Activated B cell treated with CpG ODN at 0.5 μM for 24 hours (primary cell): ENCODE data around the gene TBK1. TPM values are rescaled to one million over a fixed set of nuclear protein-coding genes. Genes with fewer than 3 reads are reported as not detected.
"Not testable (repeated sequence)": the region's sequence is repeated elsewhere in the genome, so short reads cannot be mapped to it uniquely, and the experiment has no call there.

Experiments
- ATAC-seq: fragments of 200-7000 bp; cut with Tn5 transposase; one replicate; pipeline ENCODE4 v1.10.0; 2021; ENCODE audit warnings: low read depth, mild to moderate bottlenecking, moderate library complexity
- CTCF ChIA-PET: fragments of 350-600 bp; sonication (Branson Sonifier 250); formaldehyde crosslinking; loops from one replicate; lab custom pipeline; 2021; ENCODE audit warnings: antibody characterized with exemption; lab: Charles Lee
- POLR2A ChIA-PET: fragments of 350-600 bp; sonication (Branson Sonifier 250); formaldehyde crosslinking; loops from one replicate; lab custom pipeline; 2021; ENCODE audit warnings: antibody characterized with exemption; lab: Charles Lee
- DNase-seq: peaks from one replicate; pipeline ENCODE4 v3.0.0; 2022
- H3K27ac Mint-ChIP-seq: one replicate; pipeline ENCODE4 v1.8.0; 2020; ENCODE audit warnings: mixed read lengths
- H3K27me3 Mint-ChIP-seq: one replicate; pipeline ENCODE4 v1.8.0; 2021; ENCODE audit warnings: mixed read lengths
- H3K36me3 Mint-ChIP-seq: one replicate; pipeline ENCODE4 v1.8.0; 2021; ENCODE audit warnings: low read depth, mixed read lengths
- H3K4me1 Mint-ChIP-seq: one replicate; pipeline ENCODE4 v1.8.0; 2021; ENCODE audit warnings: mixed read lengths
- H3K4me3 Mint-ChIP-seq: one replicate; pipeline ENCODE4 v1.8.0; 2020; ENCODE audit warnings: mild to moderate bottlenecking, mixed read lengths
- H3K9me3 Mint-ChIP-seq: one replicate; pipeline ENCODE4 v1.8.0; 2020; ENCODE audit warnings: mixed read lengths
- CTCF ChIP-seq: fragments of 200-600 bp; IDR thresholded peaks from one replicate; pipeline ENCODE4 v1.8.0; 2022; ENCODE audit warnings: antibody characterized with exemption, mild to moderate bottlenecking
- intact Hi-C: fragments of 100-400 bp; cut with micrococcal nuclease; formaldehyde crosslinking; loops from one replicate; pipeline ENCODE4 v1.15.1; 2024
- total RNA-seq: library from RNA; stranded (reverse); gene quantifications from 2 replicates; pipeline ENCODE4 v1.2.3, GENCODE V29; 2022

TBK1 gene
- total RNA-seq, 1 donor from 2014 or later, result 37.4 TPM

- no peaks in the 10 kb centered on the region for H3K4me1 Mint-ChIP-seq
- peaks cover 3% of the 10 kb centered on the region for H3K27me3 Mint-ChIP-seq
- ATAC-seq, result no peak
- H3K27ac Mint-ChIP-seq, result no peak overlapping the region
- H3K36me3 Mint-ChIP-seq, result no peaks in the 10 kb centered on the region
- CTCF ChIA-PET, result no interaction called here
- TF ChIP-seq CTCF, result no peak
- H3K4me3 Mint-ChIP-seq, result no peak overlapping the region
- DNase-seq, result no peak
- no peaks in the 10 kb centered on the region for H3K9me3 Mint-ChIP-seq
- intact Hi-C loops, result no loop called here
- POLR2A ChIA-PET, result no interaction called here
These were observed 58.7 kb downstream of the TBK1 start for GRCh38 chr12:64510667-64511066.

- Mint-ChIP-seq H3K27ac (no peak overlapping the region), H3K4me3 (no peak overlapping the region), H3K36me3 (no peaks in the 10 kb centered on the region), H3K4me1 (no peaks in the 10 kb centered on the region), H3K27me3 (peaks cover 3% of the 10 kb centered on the region), H3K9me3 (no peaks in the 10 kb centered on the region)
- intact Hi-C loops, result no loop called here
- DNase-seq (no peak), ATAC-seq (no peak)
- ChIA-PET POLR2A (no interaction called here), CTCF (no interaction called here)
- TF ChIP-seq CTCF, result no peak
These were observed 66.5 kb downstream of the TBK1 start for GRCh38 chr12:64518396-64518795.

- no peak overlapping the region for H3K27ac Mint-ChIP-seq
- ChIA-PET CTCF (no interaction called here), POLR2A (no interaction called here)
- ATAC-seq (no peak), DNase-seq (no peak)
- no peaks in the 10 kb centered on the region for H3K36me3 Mint-ChIP-seq
- no peak overlapping the region for H3K4me3 Mint-ChIP-seq
- no peaks in the 10 kb centered on the region for H3K9me3 Mint-ChIP-seq
- no peaks in the 10 kb centered on the region for H3K27me3 Mint-ChIP-seq
- no peaks in the 10 kb centered on the region for H3K4me1 Mint-ChIP-seq
- intact Hi-C loops, result no loop called here
- TF ChIP-seq CTCF, result no peak
These were observed 69.9 kb downstream of the TBK1 start for GRCh38 chr12:64521833-64522232.

- Mint-ChIP-seq H3K4me3 (no peak overlapping the region), H3K4me1 (no peaks in the 10 kb centered on the region), H3K27ac (no peak overlapping the region), H3K27me3 (no peaks in the 10 kb centered on the region), H3K9me3 (no peaks in the 10 kb centered on the region), H3K36me3 (no peaks in the 10 kb centered on the region)
- POLR2A ChIA-PET, result no interaction called here
- TF ChIP-seq CTCF, result no peak
- ATAC-seq (no peak), DNase-seq (no peak)
- intact Hi-C loops, result no loop called here
- CTCF ChIA-PET, result no interaction called here
These were observed 70.4 kb downstream of the TBK1 start for GRCh38 chr12:64522316-64522715.

- CTCF ChIA-PET, result no interaction called here
These were observed 70.9 kb downstream of the TBK1 start for GRCh38 chr12:64522807-64523206.

GRCh38 chr12:64523565-64524444 lies 71.9 kb downstream of the TBK1 start:
- intact Hi-C loops, H3K27ac Mint-ChIP-seq, H3K4me3 Mint-ChIP-seq, H3K4me1 Mint-ChIP-seq, CTCF ChIA-PET, H3K36me3 Mint-ChIP-seq, H3K9me3 Mint-ChIP-seq, POLR2A ChIA-PET, H3K27me3 Mint-ChIP-seq, DNase-seq, ATAC-seq: not testable (repeated sequence)

More at GRCh38 chr12:64522807-64523206, 70.9 kb downstream of the TBK1 start:
- H3K27ac Mint-ChIP-seq, result no peak overlapping the region
- H3K36me3 Mint-ChIP-seq, result no peaks in the 10 kb centered on the region
- intact Hi-C loops, result no loop called here
- no peaks in the 10 kb centered on the region for H3K9me3 Mint-ChIP-seq
- no peak for TF ChIP-seq CTCF
- no peak for ATAC-seq
- no peak overlapping the region for H3K4me3 Mint-ChIP-seq
- no peak for DNase-seq
- no peaks in the 10 kb centered on the region for H3K4me1 Mint-ChIP-seq
- H3K27me3 Mint-ChIP-seq, result no peaks in the 10 kb centered on the region
- POLR2A ChIA-PET, result no interaction called here
